GM19025 (cell line): ENCODE data around the gene ZNF684.
"Not testable (repeated sequence)": the region's sequence is repeated elsewhere in the genome, so short reads cannot be mapped to it uniquely, and the experiment has no call there.

ENCODE experiments used
- ATAC-seq: cut with Tn5 transposase; IDR thresholded peaks from one replicate; pipeline ENCODE4 v1.9.1; 2021; ENCODE audit warnings: mild to moderate bottlenecking, low read depth, moderate library complexity; ENCODE audit not compliant: unreplicated experiment

Gene ZNF684

DNA sequence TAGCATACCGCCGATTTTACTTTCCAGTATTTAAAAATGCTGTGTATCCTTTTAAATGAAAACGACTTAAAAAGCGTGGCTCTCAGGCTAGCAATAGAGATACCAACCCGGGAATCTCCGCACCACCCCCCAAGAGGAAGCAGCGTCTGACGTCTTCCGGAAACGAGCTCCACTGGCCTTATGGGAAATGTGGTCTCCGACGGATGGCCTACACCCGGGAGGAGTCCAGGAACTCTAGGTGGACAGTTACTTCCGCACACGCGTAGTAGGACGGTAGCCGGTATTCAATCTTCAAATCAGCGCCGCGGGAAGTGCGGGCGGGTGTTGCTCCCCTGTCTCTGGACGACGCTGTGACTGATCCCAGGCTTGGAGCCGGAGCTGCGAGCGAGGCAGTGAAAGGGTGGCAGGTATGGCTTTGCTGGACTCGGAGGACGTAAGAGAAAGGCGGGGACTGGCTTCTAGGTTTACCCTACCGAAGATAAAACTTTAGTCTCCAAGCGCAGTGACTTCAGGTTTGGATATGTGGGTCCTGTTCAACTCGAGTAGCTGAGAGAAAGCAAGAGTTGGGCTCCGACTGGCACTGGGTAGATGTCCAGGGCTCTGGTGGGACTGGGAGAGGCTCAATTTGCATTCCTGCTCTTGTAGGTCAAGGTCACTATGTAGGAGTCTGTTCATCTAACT, at the start of gene ZNF684:
TSS of gene ZNF684 (plus strand) at position 257 of the 681 bp plus-strand sequence. CDS start 1,530 bp downstream, outside the sequence.
- ATAC-seq: peak; percentile 96

DNA sequence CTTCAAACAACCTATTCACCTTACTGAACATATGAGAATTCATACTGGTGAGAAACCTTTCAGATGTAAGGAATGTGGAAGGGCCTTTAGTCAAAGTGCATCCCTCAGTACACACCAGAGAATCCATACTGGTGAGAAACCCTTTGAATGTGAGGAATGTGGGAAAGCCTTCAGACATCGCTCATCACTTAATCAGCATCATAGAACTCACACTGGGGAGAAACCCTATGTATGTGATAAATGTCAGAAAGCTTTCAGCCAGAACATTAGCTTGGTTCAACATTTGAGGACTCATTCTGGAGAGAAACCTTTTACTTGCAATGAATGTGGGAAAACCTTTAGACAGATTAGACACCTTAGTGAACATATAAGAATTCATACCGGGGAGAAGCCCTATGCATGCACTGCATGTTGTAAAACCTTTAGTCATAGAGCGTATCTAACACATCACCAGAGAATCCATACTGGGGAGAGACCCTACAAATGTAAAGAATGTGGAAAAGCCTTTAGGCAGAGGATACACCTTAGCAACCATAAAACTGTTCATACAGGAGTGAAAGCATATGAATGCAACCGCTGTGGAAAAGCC, 36.0 kb upstream of the ZNF684 start:
- ATAC-seq: no peak

DNA sequence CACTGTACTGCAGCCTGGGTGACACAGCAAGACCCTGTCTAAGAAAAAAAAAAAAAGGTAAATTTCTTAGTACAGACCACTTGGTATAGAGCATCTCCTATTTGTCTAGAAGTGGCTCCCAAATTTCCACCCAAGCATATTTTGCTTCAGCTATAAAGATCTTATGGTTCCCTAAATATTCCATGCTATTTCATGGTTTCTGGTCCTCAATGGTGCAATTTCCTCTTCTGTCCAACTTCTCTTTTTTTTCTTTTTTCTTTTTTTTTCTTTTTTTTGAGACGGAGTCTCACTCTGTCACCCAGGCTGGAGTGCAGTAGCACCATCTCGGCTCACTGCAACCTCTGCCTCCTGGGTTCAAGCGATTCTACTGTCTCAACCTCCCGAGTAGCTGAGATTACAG, 28.8 kb upstream of the ZNF684 start:
- not testable (repeated sequence) for ATAC-seq

DNA sequence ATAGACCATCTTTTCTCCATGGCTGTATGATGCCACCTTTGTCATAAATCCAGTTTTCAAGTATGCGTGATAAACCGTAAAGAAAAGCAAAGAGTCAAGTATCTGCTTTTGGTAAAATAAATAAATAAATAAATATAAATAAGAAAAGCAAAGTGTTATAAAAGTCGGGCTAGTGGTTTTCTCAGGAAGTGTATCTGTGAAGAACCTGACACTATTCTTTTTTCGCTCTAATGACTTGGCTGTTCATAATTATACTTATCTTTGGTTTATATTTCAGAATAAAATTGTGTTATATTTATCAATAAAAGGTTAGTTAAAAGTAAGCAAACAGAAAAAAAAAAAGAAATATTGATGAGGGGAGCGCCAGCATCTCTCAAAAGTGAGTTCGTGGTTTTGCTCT, 23.5 kb upstream of the ZNF684 start:
- ATAC-seq: no peak

DNA sequence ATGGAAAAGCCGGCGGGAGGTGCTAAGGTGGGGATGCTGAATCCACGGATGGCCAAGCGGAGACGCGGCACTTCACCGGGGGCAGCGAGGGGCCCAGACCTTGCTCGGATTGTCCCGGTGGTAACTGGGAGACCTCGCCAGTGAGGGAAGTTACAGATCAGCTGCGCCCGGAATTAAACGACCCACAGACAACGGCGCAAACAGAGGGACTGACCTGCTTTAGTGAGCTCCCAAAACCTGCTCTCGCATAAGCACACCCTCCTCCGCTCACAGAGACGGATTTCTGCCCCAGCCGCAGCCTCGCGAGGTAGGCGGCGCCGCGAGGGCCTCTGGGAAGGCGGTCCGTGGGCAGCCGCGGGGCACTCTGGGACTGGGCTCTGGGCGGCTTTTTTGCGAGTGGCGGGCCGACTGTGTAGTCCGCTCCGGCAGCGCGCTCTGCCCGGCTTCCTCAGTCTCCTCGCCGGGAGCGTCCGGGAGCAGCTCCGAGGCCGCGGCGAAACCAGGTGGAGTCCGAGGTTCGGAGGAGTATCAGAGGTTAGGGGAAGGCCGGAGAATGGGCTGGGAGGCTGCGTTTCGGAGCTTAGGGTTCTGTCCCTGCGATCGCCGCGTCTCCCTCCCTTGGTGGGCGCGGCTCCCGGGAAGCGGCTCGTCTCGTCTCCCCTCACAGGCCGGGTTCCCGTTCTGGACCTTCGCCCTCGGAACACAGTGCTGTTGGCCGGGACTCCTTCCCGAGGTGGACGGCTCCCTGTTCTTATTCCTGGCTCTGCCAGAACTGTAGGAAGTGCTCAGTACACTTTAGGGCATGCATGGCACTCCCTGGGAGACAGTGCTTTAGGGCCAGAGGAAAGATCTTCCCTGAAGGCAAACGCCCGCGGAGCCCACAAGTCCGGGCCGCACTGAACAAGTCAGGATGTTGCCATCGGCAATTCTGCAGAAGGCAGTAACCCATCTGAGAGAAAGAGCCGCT, 22.8 kb upstream of the ZNF684 start, which contains the start of gene EXO5:
TSS of gene EXO5 (plus strand) at position 393 of the 967 bp plus-strand sequence. CDS start 5,778 bp downstream, outside the sequence.
- ATAC-seq: peak; percentile 81

DNA sequence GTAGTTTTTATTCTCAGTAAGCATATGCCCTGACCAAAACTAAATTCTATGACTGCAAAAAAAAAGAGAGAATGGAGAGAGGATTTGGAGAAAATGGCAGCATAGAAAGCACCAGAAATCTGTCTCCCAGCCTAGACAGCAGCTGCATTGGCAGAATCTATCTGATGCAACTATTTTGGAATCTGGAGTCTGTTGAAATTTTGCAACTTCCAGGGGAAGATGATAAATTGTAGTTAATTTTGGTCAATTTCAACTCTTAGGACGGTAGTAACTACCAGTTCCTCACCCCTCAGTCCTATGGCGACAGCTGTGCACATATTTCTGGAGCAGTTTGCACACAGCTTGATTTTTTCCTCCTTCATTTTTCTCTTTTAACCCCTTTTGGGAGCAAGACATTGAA, 11.9 kb upstream of the ZNF684 start:
- no peak for ATAC-seq

DNA sequence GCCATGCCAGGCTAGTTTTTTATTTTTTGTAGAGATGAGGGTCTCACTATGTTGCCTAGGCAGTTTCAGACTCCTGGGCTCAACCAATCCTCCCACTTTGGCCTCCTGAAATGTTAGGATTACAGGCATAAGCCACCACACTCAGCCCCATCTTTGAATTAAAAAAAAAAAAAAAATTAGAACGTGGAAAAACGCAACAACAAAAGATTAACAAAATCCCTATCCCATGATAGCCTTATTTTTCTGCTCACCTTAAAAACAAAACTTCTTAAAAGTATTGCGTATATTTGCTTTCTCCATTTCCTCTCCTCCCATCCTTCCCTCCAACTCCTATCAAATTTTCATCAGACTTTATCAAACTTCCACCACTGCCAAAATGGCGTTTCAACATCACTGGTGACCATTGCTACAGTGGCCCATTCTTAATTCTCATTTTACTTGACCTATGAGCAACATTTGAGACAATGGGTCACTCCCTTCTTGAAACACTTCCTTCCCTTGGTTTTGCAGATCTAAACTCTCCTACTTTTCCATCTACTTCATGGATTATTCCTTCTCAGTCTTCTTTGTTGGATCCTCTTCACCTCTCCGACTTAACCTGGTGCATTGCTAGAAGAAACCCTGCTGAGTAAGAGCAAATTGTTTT, 579 bp upstream of the ZNF684 start:
- ATAC-seq: no peak

DNA sequence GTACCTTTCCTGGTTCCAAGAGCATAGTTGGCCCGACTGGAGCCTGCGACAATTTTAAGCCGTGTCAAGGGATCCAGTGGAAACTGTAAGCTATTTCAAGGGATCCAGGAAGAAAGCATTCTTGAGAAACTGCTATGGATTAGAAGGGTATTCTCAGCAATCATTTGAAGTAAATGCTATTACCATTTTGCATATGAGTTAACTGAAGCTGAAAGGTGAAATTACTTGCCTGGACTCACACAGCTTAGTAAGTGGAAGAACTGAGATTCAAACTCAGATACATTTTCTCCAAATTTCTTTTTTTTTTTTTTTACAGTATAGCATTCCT, 589 bp downstream of the ZNF684 start:
- no peak for ATAC-seq

DNA sequence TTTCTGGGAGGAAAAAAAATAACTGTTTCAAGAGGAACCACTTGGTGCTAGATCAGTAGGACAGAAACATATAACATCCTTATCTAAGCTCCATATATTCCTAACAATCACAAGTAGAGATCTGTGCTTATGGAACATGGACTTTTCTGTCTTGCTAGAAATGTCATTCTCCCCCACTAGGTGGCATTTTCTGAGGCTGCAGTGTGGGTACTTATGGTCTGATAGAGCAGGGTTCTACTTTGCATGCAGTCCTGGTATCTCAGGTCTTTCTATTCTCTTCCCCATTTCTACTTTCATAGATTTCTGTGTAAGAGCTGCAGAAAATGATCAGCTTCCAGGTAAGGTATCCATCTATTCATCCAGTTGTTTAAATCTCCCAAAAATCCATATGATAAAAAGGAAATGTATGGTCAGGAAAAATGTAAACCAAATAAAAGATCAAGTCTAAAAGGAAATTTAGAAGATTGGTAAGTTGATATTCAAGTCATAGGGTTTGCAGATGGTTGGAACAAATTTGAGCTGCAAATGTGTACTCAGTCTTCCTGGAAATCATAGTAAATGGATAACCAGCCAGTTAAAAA, 1.5 kb downstream of the ZNF684 start:
- ATAC-seq: no peak

DNA sequence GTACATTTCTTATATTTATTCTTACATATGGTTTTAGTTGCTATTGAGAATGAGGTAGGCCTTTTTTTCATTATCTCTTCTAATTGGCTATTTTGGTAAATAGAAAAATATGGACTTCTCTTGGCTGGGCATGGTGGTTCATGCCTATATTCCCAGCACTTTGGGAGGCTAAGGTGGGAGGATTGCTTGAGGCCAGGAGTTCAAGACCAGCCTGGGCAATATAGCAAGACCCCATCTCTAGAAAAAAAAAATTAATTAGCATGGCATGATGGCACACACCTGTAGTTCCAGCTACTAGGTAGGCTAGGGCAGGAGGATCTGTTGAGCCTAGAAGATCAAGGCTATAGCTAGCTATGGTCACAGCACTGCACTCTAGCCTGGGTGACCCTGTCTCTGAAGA, 3.2 kb downstream of the ZNF684 start:
- ATAC-seq: no peak

DNA sequence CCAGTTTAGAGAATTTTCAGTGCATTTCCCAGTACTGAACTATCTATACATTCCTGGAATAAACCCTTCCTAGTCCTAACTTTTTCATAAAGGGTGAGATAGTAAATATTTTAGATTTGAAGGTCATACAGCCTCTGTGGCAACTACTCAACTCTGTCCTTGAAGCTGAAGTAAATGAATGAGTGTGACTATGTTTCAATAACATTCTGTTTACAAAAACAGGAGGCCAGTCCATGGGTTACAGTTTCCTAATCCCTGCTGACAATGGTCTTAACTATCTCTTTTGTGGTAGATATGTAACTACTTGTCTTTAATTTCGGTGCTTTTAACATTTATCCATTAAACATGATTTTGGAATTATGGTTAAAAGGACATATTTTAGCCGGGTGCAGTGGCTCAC, 4.3 kb downstream of the ZNF684 start:
- no peak for ATAC-seq

DNA sequence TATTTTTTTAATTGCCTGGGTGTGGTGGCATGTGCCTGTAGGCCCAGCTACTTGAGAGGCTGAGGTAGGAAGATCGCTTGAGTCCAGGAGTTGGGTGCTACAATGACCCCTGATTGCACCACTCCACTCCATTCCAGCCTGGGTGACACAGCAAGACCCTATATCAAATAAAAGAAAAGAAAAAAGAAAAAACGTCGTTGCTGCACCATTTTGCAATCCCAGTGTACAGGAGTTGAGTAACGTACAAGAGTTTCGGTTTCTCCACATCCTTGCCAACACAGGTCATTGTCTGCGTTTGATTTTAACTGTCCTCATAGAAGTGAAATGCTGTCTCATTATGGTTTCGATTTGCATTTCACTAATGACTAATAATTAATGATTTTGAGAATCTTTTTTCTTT, 7.9 kb downstream of the ZNF684 start:
- no peak for ATAC-seq

DNA sequence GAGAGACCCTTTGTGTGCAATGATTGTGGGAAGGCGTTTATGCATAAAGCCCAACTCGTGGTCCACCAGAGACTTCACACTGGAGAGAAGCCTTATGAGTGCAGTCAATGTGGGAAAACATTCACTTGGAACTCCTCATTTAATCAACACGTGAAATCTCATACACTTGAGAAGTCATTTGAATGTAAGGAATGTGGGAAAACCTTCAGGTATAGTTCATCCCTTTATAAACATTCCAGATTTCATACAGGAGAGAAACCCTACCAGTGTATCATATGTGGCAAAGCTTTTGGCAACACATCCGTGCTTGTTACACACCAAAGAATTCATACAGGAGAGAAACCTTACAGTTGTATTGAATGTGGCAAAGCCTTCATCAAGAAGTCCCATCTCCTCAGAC, 15.5 kb downstream of the ZNF684 start:
- no peak for ATAC-seq

DNA sequence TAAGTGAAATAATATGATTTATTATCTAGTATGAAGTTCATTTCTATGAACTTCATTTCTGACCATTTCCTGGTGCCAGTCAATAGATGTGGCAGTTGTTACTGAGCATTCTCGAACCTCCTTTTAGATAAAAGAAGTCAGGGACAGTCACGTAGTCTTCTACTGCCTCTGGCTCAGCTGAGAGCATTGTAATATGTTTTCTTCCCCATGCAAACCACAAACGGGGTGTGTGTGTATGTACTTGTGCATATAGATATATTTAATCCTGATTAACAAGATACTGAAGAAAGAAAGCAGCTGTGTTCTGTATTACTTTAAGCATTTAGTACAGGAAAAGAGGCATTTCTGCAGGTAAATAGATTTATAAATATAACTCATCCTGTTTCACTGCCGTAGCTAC, 21.6 kb downstream of the ZNF684 start:
- no peak for ATAC-seq

DNA sequence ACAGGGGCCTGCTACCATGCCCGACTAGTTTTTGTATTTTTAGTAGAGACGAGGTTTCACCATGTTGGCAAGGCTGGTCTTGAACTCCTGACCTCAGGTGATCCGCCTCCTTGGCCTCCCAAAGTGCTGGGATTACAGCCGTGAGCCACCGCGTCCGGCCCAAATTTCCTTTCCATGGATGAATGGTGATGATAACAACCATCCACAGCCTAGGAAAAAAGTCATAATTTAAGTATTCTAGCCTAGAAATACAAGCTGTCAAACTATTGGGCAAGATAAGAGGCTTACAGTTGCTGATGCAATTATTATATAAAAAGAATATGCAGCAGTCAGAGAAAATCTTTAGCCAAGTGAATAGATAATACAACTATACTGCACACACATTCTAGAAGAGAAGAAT, 23.4 kb downstream of the ZNF684 start:
- ATAC-seq: not testable (repeated sequence)

DNA sequence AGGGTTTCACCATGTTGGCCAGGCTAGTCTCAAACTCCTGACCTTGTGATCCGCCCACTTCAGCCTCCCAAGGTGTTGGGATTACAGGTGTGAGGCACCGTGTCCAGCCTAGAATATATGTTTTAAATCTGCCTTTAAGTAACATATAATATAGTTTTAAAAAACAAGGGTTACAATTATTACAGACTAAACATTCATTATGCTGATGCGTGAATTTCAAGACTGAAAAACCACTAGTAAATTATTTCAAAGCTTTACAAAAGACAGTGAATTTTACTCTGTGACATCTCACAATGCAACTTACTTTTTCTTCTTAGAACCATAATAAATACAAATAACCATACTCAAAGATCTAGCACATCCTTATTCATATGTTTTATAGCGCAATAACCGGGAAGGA, 24.7 kb downstream of the ZNF684 start:
- no peak for ATAC-seq

DNA sequence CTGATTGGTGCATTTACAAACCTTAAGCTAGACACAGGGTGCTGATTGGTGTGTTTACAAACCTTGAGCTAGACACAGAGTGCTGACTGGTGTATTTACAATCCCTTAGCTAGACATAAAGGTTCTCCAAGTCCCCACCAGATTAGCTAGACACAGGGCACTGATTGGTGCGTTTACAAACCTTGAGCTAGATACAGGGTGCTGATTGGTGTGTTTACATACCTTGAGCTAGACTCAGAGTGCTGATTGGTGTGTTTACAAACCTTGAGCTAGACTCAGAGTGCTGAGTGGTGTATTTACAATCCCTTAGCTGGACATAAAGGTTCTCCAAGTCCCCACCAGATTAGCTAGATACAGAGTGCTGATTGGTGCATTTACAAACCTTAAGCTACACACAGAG, 26.8 kb downstream of the ZNF684 start:
- ATAC-seq: not testable (repeated sequence)

DNA sequence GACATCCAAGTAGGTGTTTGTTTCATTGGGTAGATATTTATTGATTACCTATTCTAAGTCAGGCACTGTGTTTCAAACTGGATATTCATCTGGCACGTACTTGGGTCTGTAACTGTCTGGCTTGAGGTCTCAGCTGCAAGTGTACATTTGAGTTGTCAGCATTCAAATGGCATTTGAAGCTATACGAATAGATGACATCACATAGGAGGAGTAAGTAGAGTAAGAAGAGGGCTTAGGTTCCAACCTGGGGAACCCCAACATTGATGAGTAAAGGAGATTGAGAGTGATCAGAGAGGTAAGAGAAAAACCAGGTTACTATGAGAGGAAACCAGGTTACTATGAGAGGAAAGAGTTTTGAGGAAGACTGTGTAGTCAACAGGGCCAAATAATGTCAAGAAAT, 30.7 kb downstream of the ZNF684 start:
- ATAC-seq: no peak

DNA sequence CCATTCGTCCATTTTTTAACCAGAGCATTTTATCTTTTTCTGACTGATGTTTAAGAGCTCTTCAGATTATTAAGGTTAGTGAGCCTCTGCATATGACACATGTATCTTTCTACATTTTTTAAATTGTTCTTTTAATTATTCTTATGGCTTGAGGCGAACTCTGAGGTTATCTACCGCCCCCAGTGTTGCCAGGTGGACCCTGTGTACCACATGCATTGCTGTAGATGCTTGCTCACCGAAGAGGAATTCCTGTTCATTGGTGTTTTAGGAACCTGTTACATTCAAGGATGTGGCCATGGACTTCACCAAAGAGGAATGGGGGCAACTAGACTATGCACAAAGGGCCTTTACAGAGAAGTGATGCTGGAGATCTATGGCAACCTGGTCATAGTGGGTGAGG, 31.8 kb downstream of the ZNF684 start:
- no peak for ATAC-seq

DNA sequence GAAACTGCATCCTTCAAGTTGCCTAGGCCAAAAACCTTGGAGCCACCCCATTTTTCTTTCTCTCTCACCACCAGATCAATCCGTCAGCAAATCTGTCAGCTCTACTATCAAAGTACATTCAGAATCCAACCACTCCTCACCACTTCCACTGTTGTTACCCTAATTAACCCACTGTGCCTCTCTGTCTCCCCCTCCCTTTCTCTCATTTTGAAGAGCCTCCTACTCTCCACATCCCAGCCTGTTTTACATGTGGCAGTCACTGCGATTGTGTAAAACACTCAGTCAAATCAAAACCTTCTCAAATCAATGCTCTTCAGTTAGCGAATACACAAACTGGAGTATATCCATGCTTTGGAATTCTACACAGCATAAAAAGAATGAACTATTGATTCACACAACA, 33.1 kb downstream of the ZNF684 start:
- no peak for ATAC-seq

DNA sequence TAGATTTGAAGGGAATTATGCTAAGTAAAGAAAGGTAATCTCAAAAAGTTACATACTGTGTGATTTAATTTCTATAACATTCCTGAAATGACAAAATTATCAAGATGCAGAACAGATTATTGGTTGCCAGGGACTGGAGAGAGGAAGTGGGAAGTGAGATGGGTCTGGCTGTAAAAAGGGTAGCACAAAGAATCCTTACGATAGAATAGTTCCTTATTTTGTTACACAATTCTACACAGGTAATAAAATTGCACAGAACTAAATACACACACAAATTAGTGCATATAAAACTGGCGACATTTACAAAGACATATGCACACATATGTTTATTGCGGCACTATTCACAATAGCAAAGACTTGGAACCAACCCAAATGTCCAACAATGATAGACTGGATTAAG, 33.5 kb downstream of the ZNF684 start:
- ATAC-seq: no peak
